HG02943 (cell line): ENCODE data around the gene ATG4D.
A peak's percentile ranks its signal among the peaks of the same experiment; 100 is the strongest.
"Not testable (repeated sequence)": the region's sequence is repeated elsewhere in the genome, so short reads cannot be mapped to it uniquely, and the experiment has no call there.

Source experiments
- ATAC-seq: cut with Tn5 transposase; IDR thresholded peaks from one replicate; pipeline ENCODE4 v1.9.1; 2021; ENCODE audit warnings: mild to moderate bottlenecking, low read depth, moderate library complexity; ENCODE audit not compliant: unreplicated experiment

ATG4D gene

DNA sequence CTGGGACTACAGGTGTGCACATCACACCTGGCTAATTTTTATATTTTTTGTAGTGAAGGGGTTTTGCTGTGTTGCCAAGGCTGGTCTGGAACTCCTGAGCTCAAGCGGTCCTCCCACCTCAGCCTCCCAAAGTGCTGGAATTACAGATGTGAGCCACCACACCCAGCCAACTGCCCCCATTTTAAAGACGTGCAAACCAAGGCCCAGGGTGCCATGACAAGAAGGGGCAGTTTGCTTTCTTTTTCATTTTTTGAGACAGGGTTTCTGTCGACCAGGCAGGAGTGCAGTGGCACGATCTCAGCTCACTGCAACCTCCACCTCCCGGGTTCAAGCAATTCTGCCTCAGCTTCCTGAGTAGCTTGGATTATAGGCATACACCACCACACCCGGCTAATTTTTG is 30.1 kb downstream of the ATG4D start:
- not testable (repeated sequence) for ATAC-seq

DNA sequence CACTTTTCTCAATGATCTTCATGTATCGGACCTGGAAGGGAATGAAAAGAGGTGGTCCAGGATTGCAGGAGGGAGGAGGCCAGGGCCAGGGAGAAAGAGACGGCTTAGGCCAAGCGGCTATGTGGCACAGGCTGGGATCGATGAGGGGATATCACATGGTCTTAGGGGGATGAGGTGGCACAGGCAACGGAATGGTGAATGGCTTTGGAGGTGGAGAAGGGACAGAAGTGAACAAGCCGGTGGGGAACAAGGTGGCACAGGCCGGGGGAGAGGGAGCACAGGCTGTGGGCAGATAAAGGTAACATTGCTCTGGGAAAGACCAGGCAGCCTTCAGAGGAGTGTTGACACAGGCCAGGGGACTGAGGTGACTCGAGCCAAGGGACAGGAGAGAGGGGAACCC is 30.8 kb downstream of the ATG4D start:
- no peak for ATAC-seq

DNA sequence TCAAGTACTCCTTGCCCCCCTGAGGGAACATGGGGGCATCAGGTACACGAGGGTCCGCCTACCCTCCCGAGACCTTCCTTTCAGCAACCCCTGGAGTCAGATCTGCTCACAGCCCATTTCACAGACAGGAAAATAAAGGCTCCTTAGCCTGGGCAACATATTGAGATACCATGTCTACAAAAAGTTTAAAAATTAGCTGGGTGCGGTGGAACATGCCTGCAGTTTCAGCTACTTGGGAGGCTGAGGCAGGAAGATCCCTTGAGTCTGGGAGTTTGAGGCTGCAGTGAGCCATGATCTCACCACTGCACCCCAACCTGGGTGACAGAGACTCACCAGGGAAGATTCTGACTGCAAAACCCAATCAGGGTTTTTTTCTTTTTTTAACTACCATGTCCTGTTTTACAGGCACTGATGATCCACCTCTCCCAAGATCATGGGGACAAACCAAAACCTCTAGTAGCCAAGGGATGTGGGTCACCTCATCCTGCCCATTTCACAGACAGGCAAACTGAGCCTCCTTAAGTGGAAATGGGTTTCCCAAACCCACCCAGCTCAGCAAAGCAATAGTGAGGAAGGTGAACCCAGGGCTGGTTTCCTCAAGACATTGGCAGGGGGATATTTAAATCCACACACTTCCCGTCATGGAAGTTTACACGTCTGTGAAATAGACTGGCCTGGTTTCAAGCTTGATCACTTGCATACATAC is 31.5 kb downstream of the ATG4D start:
- no peak for ATAC-seq

DNA sequence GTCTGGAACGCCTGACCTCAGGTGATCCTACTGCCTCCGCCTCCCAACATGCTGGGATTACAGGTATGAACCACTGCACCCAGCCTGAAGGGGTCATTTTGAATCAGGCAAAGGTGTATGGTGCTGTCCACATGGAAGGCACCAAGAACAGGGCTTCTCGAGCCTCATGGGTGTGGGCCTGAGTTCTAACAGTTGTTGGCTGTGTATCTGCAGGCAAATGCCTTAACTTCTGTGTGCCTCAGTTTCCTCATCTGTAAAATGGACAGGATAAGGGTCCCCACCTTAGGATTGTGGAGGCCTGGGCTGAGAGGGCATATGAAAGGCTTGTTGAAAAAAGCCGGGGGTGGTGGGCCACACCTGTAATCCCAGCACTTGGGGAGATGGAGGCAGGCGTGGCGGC is 34.2 kb downstream of the ATG4D start:
- ATAC-seq: no peak

DNA sequence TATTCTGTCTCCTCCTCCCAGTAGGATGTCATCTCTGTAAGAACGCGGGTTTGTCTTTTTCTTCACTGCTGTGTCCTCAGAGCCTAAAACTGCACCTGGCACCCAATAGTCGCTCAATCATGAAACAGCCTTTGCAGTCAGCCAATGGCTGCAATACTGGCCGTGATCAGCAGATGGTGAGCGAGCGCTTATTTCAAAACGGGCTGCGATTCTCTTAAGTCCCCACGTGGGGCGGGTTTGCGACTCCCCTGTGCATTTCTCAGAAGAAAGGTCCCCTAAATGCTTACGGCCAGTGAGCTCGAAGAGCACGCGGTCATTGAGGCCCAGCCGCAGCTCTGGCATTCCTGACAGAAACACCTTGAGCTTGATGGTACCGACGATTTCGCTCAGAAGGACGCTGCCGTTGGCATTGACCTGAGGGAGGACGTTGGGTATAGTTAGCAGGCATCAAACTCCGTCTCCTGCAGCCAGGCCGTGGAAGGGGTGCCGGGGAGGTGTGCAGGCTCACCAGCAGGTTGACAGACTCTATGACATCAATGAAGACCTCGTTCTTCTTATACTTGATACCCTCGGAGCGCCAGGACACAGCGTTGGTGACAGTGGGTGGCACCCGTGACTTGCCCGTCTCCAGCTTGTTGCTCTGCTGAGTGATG is 37.4 kb downstream of the ATG4D start:
- ATAC-seq: no peak

DNA sequence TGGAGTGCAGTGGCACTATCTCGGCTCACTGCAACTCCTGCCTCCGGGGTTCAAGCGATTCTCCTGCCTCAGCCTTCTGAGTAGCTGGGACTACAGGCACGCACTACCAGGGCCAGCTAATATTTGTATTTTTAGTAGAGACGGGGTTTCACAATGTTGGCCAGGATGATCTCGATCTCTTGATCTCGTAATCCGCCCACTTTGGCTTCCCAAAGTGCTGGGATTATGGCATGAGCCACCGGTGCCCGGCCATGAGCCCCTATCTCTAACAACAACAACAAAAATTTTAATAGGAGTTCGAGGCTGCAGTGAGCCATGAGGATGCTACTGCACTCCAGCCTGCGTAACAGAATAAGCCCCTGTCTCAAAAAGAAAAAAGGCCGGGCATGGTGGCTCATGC is 38.4 kb downstream of the ATG4D start:
- no peak for ATAC-seq

DNA sequence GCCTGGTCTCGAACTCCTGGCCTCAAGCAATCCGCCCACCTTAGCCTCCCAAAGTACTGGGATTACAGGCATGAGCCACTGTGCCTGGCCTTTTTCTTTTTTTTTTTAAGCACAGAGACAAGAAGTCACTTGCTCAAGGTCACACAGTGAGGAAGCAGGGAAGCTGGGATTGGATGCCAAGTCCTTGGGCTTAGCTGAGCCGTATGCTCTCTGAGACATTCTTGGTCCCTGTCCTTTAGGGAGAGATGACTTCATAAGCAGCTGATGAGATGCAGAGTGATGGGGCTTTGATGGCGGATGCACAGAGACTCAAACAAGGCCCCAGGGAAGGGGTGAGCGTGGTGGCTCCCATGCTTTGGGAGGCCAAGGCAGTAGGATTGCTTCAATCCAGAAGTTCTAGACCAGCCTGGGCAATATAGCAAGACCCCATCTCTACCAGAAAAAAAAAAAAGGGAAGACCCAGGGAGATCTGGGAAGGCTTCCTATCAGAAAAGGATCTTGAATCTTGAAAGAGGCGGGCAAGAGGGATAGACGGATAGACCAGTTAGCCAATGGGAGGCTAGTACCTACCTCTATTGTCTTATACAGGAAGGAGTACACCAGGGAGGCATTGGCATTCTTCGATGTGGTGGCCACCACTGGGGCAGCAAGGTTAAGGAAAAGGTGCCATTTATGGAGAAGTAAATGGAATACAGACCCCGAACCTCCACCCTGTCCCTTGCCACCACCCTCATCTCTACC is 39.5 kb downstream of the ATG4D start:
- no peak for ATAC-seq

DNA sequence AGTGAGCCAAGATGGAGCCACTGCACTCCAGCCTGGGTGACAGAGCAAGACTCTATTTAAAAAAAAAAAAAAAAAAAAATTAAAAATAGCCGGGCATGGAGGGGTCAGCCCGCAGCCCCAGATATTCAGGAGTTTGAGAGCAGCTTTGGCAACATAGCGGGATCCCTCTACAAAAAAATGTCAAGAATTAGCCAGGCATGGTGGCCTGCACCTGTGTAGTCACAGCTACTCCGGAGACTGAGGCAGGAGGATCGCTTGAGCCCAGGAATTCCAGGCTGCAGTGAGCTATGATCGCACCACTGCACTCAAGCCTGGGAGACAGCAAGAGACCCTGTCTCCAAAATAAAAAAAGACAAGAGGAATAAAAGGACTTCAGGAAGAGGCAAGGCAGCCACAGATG is 42.7 kb downstream of the ATG4D start:
- ATAC-seq: no peak

DNA sequence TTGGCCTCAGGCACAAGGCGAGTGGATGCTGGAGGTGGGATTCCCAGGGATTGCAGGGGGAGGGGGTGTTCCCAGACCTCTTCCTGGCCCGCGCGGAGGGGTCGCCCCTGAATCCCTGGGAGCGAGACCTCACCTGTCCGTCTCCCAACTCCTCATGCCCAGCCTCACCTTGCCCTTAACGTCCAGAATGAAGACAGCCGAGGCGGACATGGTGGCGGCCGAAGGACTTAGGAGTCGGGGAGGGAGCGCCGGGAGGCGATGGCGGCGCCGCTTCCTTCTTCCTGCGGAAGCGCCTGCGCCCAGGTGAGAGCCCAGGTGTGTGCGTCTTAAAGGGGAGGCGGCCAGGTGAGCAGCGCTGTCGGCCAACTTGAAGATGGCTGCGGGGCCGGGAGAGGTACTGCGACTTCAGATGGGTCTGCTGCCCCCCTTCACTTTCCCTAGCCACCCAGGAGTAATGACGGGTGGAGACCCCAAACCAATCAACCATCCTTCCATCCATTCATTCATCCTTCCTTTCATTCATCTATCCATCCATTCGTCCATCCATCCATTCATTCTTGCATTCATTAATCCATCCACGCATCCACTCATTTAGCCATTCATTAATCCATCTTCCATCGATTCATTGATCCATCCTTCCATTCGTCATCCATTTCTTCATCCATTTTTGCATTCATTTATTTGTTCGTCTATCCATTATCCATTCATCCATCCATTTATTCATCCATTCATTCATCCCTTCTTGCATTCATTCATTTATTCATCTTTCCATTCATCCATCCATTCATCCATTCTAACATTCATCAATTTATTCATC is 43.5 kb downstream of the ATG4D start, which contains the start of gene AP1M2:
TSS of gene AP1M2 (minus strand) at position 291 of the 817 bp plus-strand sequence. CDS start at position 210, 81 bp downstream.
- ATAC-seq: no peak

DNA sequence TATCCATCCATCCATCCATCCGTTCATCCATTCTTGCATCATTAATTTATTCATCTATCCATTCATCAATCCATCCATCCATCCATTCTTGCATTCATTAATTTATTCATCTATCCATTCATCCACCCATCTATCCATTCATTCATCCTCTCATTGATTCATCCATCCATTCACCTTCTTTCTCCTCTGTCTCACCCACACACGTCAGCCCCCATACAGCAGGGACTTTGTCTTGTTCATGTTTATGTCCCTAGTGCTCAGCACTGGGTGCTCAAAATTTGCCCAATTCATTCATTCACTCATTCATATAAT is 44.1 kb downstream of the ATG4D start:
- ATAC-seq: no peak

DNA sequence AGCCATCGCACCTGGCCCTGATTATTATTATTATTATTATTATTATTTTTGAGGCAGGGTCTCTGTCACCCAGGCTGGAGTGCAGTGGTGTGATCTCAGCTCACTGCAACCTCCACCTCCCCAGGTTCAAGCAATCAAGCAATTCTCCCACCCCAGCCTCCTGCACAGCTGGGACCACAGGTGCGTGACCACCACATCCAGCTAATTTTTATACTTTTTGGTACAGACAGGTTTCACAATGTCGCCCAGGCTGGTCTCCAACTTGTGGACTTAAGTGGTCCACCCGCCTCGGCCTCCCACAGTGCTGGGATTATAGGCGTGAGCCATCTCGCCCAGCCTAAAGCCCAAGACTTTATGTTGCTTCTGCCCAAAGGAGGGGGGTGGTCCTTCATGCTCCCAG is 49.4 kb downstream of the ATG4D start:
- no peak for ATAC-seq

DNA sequence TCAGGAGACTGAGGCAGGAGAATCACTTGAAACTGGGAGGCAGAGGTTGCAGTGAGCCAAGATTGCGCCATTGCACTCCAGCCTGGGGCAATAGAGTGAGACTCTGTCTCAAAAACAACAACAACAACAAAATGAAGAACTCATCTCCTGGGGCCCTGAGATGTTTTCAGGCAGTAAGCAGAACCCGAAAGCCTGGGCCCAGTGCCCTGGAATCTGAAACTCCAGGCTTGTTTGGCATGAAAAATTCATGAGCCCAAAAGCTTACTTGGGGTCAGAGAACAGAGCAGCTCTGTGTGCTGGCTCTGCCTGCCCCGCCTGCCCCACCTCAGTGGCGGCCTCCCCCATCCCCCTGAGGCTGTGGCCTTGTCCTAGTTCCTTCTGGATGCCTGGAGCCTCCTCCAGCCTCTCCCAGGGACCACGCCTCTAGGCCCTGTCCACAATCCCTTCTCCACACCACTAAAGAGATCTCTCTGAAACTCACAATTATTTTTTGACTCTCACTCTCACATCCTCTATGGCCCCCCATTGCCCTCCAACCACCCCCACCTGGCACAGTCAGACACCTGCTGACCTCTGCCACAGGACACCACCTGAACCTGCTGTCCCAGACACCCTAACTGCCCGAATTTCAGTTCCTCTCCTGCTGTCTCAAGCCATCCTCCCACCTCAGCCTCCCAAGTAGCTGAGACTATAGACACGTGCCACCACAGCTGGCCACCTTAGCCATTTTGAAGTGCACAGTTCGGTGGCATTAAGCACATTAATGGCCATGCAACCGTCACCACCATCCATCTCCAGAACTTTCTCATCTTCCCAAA is 50.3 kb downstream of the ATG4D start:
- ATAC-seq: peak; percentile 51

DNA sequence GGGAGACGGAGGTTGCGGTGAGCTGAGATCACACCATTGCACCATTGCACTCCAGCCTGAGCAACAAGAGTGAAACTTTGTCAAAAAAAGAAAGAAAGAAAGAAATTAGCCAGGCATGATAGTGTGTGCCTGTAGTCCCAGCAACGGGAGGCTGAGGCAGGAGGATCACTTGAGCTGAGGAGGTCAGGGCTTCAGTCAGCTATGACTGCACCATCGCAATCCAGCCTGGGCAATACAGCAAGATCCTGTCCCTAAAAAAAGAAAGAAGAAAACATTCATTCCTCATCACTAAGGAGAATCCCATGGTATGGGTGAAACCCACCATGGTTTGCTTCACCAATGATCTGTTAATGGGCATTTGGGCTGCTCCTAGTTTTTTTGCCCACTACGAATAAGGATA is 56.4 kb downstream of the ATG4D start:
- no peak for ATAC-seq

DNA sequence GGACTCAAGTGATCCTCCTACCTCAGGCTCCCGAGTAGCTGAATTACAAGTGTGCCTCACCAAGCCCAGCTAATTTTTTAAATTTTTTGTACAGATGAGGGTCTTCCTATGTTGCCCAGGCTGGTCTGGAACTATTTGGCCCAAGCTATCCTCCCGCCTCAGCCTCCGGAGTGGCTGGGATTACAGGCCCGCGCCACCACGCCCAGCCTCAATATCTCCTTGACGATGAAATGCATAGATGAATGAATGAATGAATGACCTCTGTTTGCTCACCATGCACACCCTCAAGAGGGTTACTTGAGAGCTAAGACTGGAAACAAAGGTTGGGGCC is 58.3 kb downstream of the ATG4D start:
- ATAC-seq: no peak

DNA sequence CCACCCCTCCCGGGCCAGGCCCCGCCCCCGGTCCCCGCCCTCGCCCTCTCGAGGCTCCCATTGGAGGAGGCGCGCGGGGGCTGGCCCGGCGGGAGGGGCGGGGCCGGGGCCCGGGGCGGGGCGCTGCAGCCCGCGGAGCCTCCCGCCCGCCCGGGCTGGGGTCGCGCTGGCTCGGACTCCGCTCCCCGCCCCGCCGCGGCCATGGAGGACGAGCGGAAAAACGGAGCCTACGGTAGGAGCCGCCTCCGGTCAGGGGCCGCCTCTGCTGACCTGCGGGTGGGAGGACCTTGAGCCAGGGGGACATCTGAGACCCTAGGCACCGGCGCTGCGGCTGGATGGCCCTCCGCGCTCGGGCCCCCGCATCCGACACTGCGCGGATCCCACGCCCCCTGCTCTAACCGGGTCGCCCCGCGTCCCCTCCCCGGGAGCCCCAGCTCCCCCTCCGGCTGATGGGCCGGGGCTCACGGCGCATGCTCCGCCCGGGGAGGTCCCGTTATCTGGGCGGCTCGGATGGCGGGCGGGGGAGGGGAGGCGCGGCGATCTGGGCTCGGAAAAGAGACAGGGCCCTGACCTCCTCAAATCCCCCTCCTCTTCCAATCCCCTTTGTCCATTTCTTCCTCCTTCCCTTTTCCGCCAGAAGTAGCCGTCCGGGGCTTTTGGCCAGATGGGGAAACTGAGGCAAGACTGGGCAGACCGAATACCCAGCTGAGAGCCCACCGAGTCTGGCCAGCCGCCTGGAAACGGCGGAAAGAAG is 58.8 kb downstream of the ATG4D start:
- no peak for ATAC-seq
